NCI-H446 (cell line): ENCODE results near the gene FAM174C.

Experiments used
- DNase-seq, 2 experiments: peaks; one replicate each; lab custom pipeline; 2025; lab: John Stamatoyannopoulos, UW

The FAM174C gene

GRCh38 chr19:1275260-1275975 lies at the start of gene FAM174C:
Gene FAM174C (plus strand): TSS chr19:1275530. CDS start chr19:1275550, 20 bp downstream.
- DNase-seq = peak; percentile 97 to 99

DNA sequence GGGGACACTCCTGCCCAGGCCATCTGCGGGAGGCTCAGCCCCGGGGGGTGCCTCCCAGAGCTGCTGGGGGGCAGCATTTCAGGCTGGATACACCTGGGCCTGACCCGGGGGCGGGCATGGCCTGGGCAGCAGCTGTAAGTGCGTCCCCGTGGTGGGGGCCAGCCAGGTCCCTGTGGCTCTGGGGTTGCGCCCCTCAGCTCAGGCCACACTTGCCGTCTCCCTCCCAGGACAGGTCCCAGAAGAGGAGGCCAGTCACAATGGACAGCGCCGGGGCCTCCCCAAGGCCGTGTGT lies 49.2 kb upstream of the FAM174C start:
- DNase-seq = no peak

DNA sequence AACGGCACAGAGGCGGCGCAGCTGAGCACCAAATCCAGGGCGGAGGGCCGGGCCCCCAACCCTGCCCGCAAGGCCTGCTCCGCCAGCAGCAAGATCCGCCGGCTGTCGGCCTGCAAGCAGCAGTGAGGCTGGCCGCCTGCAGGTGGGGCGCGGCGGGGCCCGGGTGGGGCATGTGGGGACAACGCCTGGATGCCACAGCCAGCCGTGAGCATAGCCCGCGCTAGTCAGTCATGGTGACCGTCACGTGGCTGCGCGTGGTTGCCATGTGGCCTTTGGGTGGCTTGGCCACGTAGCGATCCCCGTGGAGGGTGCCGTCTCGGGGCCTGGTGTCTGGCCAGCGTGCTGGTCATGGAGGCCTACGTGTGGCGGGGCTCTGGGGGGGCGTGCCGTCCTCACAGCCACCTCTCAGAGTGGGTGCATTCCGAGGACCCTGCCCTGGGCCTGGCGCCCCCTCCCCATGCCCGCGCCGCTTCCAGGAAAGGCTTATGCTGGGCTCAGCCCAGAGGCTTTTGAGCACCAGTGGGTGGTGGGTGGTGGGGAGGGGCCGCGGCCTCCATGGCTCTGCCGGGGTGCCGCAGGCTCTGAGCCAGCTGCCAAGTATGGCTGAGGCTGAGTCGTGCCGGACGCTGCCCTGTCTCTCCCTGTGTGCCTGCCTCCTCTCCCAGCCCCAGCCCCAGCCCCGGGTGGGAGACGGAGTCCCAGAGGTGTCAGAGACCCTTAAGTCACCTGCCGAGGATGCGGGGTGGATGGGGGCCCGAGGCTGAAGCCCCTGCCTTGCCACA lies 48.6 kb upstream of the FAM174C start:
- no peak for DNase-seq

DNA sequence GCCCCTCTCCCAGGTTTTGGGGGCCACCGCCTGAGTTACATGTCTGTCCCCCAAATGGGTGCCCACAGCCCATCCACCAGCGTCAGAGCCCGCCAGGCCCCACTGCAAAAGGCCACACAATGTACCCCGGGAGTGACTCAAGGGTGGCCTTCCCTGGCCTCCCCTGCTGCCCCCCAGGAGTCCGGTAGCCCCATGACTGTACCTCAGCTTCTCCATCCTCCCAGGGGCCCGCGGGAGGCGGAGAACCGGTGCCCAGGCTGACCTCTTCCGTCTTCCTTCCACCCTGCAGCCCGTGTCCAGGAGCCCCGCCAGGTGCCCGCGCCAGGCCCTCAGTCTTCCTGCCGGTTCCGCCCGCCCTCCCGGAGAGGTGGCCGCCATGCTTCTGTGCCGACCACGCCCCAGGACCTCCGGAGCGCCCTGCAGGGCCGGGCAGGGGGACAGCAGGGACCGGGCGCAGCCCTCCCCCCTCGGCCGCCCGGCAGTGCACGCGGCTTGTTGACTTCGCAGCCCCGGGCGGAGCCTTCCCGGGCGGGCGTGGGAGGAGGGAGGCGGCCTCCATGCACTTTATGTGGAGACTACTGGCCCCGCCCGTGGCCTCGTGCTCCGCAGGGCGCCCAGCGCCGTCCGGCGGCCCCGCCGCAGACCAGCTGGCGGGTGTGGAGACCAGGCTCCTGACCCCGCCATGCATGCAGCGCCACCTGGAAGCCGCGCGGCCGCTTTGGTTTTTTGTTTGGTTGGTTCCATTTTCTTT lies 47.9 kb upstream of the FAM174C start:
- DNase-seq = no peak

- DNase-seq = no peak
Observed at GRCh38 chr19:1228161-1228957, 47.0 kb upstream of the FAM174C start.

GRCh38 chr19:1229056-1229923 lies 46.0 kb upstream of the FAM174C start:
- no peak for DNase-seq

DNA sequence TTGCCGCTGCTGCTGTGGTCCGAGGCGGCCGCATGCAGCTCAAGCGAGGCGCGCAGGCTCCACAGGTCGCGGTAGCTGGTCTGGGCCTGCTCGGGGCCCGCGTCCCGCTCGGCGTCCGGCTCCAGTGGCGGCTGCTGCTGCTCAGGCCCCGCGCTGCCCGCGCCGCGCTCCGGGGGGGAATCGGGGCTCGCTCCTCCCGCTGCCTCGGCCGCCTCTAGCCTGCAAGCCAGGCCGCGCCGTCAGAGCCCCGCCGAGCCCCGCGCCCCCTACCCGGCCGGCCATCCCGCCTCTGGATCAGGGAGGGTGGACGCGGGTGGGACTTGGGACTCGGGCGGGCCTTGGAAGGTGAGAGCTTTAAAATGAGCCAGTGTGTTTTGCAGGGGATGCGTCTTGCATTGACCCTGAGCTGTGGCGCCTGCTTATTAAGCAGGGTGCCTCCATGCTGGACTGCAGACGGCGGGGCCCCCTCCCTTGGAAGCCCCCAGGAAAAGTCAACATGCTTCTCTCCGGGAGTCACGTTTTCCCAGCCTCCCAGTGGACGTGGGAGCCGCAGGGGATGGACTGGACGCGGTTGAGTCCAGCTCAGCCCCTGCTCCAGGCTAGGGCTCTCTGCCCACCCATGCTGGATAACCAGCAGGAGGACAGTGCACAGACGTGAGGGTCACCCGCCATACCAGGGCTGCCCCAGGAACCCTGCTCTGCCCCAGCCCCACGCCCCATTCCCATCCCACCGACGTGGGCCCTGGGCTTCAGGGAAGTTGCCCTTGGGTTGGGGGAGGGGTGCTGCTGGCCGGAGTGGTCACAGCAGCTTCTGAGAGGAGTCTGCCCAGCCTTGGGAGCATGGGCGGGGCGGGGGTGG lies 45.2 kb upstream of the FAM174C start:
- DNase-seq = no peak

DNA sequence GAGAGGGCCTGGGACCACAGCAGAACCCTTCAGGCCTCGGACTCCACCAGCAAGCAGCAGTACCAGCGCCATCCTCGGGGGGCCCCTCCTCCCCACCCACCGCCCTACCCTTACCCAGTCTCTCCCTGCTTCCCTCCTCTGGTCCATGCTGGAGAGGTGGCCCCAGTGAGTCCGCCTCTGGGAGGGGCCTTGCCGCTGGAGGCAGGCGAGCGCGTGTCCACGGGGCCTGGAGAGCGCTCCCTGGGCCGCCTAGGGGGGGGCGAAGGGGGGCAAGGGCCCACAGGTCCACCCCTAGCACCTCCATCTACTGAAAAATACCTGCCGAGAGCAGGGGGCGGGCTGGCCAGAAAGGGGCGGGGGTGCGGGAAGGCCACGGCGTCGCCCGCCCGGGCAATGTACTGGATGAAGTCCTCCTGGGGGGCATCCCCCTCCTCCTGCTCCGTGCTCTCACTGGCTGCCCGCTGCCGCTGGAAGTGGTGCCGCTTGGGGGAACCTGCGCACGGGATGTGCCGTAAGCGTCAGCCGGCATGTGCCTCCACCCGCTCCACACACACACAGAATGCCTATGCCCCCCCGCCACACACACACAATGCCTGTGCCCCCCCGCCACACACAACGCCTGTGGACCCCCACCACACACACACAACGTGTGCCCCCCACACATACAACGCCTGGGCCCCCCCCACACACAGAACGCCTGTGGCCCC lies 44.4 kb upstream of the FAM174C start:
- no peak for DNase-seq

DNA sequence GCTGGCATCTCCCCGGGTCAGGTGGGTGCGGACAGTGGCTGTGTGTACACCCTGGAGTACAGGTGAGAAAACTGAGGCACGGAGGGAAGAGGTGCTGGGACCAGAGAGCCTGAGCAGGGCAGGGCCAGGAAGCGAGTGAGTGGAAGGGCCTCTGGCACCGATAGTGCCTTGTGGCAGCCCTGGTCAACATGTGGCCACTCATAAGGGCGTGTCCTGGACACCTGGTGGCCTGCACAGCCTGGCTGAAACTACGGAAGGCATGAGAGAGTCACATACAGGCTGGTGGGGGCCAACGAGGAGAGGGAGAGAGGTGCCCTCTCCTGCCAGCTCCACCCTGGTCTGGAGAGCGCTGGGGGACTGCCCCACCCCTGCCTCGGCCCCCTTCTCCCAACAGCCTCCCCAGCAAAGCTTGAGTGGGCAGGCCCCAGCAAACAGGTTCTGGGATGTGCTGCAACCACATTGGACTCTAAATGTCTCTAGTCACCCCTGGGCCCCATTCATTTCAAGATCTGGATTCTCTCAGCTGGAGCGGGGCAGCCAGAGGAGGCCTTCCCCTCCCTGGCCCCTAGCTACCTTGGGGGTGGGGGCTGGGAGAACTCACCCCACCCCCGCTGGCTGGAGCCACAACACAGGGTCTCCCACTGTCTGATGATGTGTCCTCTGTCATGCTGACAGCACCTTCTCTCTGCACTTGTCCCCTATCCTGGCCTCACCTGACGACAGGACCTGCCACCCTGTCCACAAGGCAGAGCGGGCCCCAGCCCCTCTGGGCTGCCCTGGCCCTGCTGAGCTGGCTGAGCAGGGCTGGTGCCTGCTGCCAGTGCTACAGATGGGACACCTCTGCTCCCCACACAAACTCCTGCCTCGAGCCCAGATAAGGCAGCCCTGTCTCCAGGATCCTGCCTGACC lies 43.3 kb upstream of the FAM174C start:
- DNase-seq = no peak

DNA sequence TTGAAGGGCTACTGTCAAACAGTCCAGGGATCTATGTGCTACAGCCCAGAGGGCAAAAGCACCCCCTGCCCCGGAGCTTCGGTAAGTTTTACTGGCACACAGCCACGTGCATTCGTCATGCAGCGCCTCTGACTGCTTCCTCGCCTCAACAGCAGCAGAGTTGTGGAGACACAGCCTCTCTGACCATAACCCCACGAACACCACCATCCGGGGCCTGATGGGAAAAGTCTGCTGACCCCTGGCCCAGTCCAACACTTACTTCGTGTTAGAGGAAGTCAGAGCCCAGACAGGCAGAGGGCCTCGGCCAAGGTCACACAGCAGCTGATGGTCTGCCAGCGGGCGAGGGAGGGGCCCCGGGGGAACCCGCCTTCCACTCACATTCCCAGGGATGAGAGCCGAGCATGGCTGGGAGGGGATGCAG lies 42.7 kb upstream of the FAM174C start:
- no peak for DNase-seq

DNA sequence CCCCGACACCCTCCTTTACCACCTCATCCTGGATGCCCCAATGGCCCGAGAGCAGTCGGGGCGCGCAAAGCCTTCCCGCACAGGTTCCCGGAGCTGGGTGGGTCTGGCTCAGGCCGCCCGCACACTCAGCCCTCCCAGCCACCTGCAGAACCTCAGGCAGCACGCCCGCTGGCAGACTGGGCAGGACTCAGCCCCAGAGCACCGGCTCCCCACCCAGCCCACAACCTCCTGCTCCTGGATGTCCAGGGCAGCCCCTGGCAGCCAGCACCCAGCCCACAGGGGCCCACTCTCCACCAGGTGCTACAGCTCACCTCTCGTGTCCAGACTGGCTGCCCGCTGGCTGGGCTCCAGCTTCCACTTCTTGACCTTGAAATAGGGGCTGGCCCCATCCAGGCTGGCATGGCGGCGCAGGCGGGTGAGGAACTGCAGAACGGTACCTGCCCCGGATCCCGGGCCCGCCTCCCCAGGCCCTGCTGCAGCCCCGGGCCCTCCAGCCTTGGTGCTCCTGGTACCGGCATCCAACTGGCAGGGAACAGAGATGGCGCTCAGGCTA lies 42.1 kb upstream of the FAM174C start:
- DNase-seq = no peak

- DNase-seq = no peak
Observed at GRCh38 chr19:1234051-1234954, 41.0 kb upstream of the FAM174C start.

DNA sequence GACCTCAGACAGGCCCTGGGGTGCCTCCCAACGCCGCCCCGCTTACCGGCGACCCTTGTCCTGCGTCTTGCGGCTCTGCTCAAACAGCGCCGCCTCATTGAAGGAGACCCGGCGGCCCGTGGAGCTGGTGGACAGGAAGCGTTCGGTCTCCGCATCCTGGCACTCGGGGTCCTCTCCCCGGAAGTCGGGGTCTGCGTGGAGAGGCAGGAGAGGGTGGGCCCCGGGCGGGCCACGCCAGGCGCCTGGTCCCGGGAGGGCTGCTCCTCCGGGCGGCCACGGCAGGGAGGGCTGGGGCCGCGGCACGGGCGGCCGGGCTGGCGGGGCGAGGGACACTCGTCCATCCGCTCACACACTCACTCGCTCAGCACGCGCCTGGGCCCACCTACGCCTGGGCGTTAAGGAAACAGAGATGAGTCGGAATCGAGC lies 40.4 kb upstream of the FAM174C start:
- DNase-seq = no peak

- no peak for DNase-seq
Observed at GRCh38 chr19:1235625-1236538, 39.4 kb upstream of the FAM174C start.

- DNase-seq = peak in 1 of 2 experiments; percentile 42
Observed at GRCh38 chr19:1236576-1236975, 38.8 kb upstream of the FAM174C start.
